ENCODE measurements around the gene AP3B1.

The AP3B1 gene, protein sequence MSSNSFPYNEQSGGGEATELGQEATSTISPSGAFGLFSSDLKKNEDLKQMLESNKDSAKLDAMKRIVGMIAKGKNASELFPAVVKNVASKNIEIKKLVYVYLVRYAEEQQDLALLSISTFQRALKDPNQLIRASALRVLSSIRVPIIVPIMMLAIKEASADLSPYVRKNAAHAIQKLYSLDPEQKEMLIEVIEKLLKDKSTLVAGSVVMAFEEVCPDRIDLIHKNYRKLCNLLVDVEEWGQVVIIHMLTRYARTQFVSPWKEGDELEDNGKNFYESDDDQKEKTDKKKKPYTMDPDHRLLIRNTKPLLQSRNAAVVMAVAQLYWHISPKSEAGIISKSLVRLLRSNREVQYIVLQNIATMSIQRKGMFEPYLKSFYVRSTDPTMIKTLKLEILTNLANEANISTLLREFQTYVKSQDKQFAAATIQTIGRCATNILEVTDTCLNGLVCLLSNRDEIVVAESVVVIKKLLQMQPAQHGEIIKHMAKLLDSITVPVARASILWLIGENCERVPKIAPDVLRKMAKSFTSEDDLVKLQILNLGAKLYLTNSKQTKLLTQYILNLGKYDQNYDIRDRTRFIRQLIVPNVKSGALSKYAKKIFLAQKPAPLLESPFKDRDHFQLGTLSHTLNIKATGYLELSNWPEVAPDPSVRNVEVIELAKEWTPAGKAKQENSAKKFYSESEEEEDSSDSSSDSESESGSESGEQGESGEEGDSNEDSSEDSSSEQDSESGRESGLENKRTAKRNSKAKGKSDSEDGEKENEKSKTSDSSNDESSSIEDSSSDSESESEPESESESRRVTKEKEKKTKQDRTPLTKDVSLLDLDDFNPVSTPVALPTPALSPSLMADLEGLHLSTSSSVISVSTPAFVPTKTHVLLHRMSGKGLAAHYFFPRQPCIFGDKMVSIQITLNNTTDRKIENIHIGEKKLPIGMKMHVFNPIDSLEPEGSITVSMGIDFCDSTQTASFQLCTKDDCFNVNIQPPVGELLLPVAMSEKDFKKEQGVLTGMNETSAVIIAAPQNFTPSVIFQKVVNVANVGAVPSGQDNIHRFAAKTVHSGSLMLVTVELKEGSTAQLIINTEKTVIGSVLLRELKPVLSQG

DNA sequence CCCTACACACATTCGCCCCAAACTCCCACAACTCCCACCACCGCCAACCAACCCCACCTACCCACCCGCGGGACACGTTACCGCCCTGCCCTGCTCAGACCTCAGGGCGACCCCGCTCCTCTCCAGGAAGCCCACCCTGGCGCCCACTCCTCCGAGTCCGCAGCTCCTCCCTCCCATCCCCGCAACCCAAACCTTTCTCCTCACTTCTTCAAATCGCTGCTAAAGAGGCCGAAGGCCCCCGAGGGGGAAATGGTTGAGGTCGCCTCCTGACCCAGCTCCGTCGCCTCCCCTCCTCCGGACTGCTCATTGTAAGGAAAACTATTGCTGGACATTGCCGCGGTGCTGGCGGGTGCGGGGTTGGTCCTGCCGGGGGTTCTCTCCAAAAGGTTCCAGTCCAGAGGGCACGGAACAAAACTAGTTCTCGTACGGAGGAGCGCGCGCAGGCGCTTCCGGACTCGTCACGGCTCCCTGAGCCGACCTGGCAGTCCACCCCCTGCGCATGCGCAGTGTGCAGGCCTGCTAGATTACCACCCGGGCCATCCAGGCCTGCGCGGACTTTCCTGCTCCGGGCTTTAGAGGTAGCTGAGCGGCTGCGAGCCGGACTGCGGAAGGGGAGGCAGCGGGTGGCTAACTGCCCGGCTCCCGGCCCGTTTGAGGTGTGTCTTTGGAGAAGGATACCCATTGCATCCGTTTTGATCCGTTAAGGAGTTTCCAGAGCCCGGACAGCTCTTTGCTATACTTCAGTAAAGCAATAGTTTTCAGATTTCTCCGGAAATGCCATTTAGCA lies at the start of gene AP3B1:
AP3B1 (minus strand) TSS at position 451 of the 787 bp plus-strand sequence; CDS start at position 332, 119 bp downstream.
- DNase-seq, result peak; percentile 99

DNA sequence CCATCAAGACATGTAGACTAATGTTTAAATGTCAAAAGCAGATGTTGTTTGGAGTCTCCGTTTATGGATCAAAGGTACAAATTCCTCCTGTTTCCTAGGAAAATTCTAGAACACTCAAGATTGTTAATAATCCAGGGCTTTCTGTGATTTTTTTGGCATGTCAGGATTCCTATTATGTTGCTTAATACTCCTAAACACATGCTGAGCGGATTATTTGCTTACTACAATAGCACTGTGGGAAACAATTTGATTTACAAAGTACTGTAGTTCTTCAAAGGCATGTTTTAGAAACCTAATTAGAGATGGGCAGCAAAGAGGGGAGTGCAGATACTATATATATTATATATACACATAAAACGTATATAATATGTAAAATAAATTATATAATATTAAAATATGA lies 46.9 kb upstream of the AP3B1 start:
- DNase-seq, result no peak

DNA sequence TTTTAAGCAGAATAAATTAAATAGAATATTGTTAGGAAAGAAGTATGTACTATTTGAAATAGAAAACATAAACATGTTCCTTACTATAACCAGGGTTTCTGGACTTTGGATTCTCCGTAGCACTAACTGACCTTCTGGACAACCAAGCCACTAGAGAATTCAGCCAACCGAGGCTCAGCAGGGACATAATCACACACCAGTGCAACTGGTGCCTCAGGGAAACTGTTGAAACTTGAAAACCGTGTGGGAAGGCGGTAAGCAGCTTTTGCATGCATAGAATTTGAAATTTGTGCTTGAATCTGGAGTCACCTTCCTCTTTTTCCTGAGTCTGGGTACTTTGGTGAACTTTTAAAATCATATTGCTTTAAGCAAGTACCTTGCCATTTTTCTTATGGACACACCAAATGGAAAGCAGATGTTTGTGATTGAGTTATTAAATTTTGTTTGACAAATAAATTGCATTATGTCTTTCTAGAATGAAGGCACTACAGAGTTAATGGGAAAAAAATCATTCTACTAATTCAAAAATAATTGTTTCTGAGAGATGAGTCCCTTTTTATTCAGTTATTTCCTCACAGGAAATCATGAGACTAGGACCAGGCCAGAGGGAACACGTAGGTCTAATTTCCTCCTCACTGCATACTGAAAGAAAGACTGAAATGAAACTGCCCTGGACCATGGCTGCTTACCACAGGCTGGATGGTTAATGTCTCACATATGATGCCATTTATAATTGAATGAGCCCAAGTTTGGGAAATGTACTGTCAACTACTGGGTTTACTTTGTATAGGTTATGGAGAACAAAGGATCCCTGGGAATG lies 45.3 kb upstream of the AP3B1 start:
- no peak for DNase-seq

DNA sequence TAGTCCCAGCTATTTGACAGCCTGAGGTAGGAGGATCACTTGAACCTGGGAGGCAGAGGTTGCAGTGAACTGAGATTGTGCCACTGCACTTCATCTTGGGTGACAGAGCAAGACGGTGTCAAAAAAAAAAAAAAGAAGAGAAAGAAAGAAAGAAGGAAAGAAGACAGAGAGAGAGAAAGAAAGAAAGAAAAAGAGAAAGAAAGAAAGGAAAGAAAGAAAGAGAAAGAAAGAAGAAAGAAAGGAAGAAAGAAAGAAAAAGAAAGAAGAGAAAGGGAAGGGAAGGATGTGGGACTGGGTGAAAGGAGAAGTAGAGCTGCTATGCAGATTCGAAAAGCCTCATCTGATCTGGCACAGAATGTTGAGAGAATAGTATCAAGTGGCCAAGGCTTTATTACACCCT lies 42.2 kb upstream of the AP3B1 start:
- DNase-seq, result no peak

DNA sequence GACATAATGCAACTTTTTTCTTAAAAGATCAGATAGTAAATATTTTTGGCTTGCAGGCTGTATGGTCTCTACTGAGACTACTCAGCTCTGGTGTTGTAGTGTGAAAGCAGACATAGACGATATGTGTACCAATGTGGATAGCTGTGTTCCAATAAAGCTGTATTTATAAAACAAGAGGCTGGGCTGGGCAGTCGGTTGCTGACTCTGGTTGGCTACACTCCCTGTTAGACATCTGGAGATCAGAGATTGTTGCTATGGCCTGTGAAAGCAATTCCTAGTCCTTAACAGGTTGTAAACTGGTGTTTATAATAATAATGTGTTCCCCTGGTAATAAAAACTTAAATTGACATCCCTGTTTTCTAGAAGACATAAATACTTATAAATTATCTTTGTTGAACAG lies 41.5 kb upstream of the AP3B1 start:
- DNase-seq, result no peak

DNA sequence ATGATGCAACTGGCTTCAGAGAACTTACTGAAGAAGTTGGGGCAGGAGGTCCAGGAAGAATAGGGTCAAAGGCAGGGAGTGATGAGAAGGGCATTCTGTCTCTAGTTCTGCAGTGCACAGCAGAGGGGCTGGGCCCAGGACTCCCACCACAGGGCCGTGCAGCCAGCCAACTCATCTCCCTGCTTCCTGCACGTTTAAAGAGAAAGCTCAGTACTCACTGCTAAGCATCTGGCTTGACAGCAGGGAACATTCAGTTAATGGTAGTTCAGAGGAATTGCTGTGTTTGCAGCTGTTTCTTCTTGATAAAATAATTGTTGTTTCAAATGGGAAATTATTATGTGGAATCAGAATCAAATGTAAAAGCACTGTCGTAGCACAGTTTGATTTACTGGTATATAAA lies 40.3 kb upstream of the AP3B1 start:
- no peak for DNase-seq

DNA sequence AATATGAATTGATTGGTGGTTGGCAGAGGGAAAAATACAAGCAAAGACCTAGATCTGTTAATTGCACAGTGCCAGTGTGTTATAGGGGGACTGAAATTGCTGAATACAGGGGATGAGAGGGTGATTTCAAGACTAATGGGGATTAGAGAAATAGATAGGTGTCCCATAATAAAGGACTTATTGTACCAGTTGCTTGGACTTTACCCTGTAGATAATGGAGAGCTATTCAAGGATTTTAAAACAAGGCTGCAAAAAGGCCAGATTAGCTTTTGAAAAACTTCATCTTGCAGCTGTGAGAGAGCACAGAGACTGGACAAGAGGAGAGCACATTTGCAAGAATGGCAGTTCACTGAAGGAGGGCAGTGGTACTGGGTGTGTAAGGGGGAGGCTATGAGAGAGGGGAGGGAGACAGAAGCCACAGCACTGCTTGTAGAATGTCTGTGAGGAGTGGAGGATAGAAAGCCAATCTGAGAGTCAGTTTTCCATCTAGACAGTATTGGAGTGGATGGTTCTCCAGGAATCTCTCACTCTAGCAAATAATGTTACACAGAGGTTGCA lies 37.1 kb upstream of the AP3B1 start:
- DNase-seq, result no peak

DNA sequence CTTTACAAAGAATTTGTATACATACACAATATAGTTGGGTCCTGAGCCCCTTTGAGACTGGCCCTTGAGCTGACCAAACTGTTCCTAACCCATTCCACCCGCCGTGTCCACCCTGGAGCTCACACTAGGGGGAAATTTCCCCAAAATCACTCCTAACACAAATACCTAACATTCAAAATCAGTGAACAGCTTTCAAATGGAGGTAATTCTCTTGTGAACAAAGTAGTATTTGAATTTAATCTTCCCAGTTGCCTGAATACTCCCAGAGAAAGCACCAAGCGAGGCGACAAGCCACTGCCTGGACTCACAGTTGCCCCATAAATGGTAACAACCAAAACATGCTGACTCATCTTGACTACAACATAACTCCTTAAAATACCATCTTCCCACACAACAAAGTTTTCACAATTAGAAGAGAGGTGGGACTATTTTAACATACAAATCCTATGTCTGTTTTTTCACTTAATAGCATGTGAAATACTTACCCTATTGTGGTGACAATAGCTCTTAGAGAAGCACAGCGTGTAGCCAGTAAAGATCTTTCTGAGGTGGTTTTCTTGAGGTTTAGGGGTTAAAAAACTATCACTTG lies 34.2 kb upstream of the AP3B1 start:
- no peak for DNase-seq

DNA sequence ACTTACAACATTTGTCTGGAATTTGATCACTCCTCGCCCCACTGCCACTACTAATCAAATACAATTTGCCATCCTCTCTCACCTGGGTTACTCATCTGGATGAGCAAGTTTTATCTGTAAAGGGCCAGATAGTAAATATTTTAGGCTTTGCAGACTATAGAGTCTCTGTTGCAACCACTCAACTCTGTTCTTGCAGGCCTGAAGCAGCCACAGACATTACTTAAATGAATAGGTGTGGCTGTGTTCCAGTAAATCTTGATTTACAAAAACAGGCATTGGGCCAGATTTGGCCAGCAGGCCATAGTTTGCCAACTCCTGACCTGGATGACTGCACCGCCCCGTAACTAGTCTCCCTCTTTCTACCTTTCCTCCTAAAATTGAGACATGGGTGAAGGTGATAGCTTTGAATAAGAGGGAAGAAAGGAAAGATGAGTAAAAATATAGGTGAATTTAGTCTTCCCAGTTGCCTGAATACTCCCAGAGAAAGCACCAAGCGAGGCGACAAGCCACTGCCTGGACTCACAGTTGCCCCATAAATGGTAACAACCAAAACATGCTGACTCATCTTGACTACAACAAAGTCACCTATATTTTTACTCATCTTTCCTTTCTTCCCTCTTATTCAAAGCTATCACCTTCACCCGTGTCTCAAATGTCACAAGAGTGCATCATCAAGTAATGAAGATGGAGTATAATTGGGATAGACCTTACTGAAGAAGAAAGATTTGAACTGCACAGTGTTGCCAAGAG lies 33.4 kb upstream of the AP3B1 start:
- DNase-seq, result no peak

DNA sequence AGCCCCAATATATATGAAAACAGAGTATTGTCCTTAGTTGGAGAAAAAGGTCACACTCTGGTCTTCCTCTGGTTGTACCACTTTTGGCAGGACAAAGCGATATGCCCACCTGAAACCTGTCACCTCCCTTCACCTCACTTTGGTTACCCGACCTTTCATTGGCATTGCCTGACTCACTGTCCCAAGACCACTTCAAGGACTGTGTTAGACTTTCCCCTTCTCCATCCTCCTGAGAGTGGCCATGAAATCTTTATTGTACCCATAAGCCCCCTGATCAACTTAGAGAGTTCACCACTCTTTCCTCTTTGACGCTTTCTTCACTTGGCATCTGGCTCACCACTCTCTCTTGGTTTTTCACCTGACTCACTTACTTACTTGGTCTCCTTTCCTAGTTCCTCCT lies 32.4 kb upstream of the AP3B1 start:
- DNase-seq, result no peak

DNA sequence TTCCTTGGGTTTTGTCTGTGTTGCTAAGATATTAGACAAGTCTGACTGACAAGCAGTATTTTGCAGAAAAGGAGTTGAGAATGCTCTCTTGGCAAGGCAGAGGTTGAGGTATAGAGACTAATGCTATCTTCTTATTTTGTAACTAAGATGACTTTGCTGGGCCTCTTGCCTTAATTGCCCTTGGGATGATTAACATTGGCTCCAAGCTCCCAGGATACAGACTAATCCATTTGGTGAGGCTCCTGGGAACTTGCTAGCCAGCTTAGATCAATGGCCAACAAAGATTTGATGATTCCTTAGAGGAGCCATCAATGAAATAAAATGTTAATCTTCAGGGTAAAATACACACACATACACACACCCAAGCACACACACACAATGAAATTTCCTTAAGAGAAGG lies 28.7 kb upstream of the AP3B1 start:
- no peak for DNase-seq

DNA sequence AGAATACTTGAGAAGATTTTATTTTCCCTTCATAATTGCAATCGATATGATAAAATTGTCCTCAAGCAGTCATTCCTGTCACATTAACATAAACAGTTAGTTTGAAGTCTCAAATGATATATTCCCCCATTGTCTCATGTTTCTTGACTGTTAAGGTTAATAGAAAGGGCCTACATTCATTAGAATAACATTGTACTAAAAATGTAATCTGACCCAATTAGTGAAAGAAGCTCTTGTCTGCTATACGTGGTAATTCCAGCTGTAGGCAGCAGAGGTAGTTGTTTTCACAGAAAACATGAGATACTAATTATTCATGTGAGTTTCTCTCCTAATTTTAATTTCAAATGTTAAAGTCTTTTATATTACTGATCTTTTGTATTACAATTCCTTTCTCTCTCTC lies 25.9 kb upstream of the AP3B1 start:
- DNase-seq, result peak; percentile 7

DNA sequence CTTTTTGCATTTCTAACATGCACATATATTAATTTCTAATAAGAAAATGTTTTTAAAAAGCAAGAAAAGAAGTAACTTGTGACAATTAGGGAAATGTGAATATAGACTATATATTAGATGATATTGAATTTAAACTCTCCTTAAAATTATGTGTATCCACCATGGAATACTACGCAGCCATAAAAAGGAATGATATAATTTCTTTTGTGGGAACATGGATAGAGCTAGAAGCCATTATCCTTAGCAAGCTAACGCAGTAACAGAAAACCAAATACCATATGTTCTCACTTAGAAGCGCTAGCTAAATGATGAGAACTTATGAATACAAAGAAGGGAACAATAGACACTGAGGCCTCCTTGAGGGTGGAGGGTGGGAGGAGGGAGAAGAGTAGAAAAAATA lies 23.8 kb upstream of the AP3B1 start:
- DNase-seq, result no peak

DNA sequence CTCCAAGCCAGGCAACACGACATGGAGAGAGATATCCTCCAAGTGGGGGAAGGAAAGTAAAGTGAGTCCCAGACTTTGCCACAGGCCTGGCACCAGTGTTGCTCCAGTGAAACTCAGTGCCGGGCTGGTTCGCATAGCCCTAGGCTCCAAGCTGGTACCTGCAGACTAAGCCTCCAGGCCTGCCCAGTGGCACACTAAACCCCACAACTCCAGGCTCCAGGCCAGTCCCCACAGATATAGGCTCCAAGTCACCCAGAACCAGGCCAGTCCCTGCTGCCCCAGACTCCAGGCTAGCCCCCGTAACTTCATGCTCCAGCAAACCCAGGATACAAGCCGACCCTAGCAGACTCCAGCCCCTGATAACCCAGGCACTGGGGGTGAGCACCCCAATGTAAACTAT lies 23.0 kb upstream of the AP3B1 start:
- DNase-seq, result no peak

DNA sequence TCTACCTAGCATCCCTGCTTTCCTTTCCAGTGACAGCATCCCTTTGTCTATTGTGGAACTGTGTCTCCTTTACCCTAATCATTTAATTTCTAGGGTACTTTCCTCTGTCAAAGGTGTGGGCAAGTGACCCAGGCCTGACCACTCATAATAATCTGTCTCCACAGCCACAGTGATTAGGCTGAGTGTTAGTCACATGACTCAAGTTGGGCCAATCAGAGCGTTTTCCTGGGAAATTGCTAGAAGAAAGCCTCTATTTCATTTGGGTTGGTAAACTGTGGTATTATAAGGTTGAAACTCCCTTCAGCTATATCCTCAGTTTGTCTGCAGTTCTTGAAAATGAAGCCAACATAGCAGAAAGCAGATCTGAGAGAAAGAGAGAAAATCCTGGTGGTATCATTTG lies 14.2 kb upstream of the AP3B1 start:
- no peak for DNase-seq

DNA sequence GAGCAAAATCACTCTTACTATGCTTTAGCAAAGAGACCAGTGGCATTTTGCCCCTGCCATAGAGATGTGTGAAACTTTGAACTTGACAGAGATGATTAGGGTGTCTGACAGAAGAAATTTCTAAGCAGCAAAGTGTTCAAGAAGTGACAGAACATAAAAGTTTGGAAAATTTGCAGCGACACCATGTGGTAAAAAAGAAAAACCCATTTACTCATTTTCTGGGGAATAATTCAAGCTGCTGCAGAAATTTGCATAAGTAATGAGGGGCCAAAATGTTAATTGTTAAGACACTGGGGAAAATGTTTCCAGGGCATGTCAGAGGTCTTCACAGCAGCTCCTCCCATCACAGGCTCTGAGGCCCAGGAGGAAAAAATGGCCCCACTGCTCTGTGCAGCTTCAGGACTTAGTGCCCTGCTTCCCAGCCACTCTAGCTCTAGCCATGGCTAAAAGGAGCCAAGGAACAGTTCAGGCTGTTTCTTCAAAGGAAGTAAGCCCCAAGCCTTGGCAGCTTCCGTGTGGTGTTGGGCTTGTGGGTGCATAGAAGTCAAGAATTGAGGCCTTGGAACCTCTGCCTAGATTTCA lies 6.1 kb upstream of the AP3B1 start:
- DNase-seq, result no peak

DNA sequence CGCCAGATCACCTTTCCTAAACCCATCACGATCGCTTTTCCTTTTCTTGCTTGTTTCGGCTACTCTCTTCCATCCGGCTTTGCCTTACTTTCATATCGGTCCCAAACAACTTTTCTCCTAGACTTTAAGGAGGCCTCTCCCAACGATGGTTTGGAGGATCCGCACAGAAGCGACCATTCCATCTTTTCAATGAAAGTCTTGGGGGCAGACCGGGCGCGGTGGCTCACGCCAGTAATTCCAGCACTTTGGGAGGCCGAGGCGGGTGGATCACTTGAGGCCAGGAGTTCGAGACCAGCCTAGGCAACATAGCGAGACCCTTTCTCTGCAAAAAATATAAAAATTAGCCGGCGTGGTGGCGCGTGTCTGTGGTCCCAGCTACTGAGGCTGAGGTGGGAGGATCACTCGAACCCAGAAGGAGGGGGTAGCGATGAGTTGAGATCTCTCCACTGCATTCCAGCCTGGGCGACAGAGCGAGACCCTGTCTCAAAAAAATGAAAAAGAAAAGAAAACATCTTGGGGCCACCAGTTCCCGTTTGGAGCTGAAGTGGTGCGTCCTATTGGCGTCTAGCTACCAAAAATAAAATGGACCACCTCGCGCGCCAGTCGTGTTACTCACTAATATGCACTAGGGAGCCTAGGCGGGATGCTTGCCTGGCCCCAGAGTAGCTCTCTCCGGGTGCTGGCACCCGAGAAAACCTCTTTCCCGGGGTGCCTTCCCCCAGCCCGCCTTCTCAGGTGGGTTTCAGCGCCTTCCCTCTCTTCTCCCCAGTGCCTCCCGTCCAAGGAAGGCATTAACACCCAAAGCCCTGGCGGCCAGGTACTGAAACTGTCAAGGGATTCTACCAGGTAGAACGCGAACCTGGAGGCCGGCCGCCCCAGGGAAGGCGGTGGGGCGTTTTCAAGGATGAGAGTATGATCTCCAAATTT lies 800 bp upstream of the AP3B1 start:
- peak; percentile 60 for DNase-seq

DNA sequence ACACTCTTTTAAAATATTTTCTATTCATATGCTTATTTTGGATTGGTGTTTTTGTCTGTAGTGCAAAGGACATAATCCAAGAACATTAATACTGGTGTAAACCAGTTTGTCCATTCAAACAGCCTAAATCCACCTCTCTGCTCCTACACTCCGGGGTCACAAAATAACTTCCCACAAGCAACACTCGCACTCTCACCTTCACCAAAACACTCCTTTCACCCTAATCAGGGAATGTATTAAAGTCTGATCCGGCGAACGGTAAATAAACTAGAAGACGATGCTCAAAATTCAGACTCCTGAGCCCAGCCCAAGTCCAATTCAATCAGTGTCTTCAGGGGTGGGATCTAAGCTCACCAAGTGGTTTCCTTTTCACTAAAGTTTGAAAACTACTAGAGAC lies 649 bp downstream of the AP3B1 start:
- DNase-seq, result no peak

DNA sequence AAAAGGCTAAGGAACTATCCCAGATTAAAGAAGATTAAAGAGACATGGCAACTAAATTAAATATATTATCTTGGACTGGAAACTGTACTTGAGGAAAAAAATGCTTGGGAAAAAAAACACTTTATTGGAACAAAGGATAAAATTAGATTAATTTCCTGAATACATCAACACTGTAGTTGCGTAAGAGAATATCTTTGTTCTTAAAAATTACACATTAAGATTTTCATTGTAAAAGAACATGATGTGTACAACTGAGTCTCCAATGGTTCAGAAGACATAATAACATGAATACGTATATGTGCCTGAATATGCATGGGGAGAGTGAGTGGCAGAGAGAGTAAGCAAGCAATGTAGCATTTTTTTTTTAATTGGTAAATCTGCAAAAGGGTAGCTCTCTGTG lies 2.8 kb downstream of the AP3B1 start:
- DNase-seq, result no peak

All from NCI-H2029 (cell line).